ENCODE measurements around the gene PPP5C. TPM values are rescaled to one million over a fixed set of nuclear protein-coding genes. Genes with fewer than 3 reads are reported as not detected.

The PPP5C gene
- polyA plus RNA-seq, 1 donor from 2014 or later = 99.3 TPM

DNA sequence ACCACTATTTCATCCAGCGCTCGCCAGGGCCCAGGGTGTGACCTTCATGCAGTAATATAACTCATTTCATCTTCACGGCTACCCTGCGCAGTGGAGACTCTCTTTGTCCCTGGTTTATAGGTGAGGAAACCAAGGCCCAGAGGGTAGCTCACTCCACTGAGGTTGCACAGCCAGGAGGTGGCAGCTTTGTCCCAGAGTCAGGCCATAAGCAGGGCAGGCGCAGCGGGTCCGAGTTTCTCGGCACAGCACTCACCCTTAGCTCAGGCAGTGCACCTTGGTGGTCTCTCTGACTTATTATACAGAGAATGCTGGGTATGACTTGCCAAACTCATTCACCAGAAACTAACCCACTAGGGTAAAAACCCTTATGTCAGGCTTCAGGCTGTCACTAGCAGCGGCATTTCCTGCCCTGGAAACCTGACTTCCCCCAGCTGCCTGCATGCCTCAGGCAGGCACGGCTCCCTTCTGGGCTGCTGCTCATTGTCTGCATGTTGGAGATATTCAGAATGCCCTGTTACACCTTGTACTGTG, 24.5 kb downstream of the PPP5C start:
- Histone ChIP-seq H3F3A (ENCODE audit: insufficient read depth, low read length, poor library complexity, severe bottlenecking) (no peaks in the 10 kb centered on the region), H3K27ac (ENCODE audit: low read length) (no peak overlapping the region), H3K9me3 (ENCODE audit: low read length) (no peaks in the 10 kb centered on the region), H3K9ac (ENCODE audit: low read length) (no peak overlapping the region), H3K9me2 (ENCODE audit: insufficient read depth, low read length) (no peaks in the 10 kb centered on the region), H4K20me1 (ENCODE audit: insufficient read depth) (no peaks in the 10 kb centered on the region), H3K4me2 (ENCODE audit: low read length) (no peak overlapping the region), H3K79me2 (replicated peaks; ENCODE audit: insufficient read depth, low read length) (no peaks in the 10 kb centered on the region), H3K27me3 (ENCODE audit: insufficient read depth, low read depth, low read length) (no peaks in the 10 kb centered on the region), H2AFZ (ENCODE audit: low read depth, low read length) (no peak overlapping the region), H3K36me3 (ENCODE audit: insufficient read depth, low read length) (peaks cover 4% of the 10 kb centered on the region), H3K4me3 (ENCODE audit: low read length) (no peak overlapping the region)
- no peak for TF ChIP-seq TAF1 (IDR thresholded peaks at IDR 0.05; ENCODE audit: low read depth)
- TF ChIP-seq RAD21 (conservative IDR thresholded peaks at IDR 0.05) = no peak
- no peak for TF ChIP-seq POLR2AphosphoS5 (IDR thresholded peaks at IDR 0.05)
- TF ChIP-seq, protein P1, sequence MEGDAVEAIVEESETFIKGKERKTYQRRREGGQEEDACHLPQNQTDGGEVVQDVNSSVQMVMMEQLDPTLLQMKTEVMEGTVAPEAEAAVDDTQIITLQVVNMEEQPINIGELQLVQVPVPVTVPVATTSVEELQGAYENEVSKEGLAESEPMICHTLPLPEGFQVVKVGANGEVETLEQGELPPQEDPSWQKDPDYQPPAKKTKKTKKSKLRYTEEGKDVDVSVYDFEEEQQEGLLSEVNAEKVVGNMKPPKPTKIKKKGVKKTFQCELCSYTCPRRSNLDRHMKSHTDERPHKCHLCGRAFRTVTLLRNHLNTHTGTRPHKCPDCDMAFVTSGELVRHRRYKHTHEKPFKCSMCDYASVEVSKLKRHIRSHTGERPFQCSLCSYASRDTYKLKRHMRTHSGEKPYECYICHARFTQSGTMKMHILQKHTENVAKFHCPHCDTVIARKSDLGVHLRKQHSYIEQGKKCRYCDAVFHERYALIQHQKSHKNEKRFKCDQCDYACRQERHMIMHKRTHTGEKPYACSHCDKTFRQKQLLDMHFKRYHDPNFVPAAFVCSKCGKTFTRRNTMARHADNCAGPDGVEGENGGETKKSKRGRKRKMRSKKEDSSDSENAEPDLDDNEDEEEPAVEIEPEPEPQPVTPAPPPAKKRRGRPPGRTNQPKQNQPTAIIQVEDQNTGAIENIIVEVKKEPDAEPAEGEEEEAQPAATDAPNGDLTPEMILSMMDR (IDR thresholded peaks at IDR 0.05; ENCODE audit: poor library complexity, severe bottlenecking) = no peak
- no peak for TF ChIP-seq MXI1 (conservative IDR thresholded peaks at IDR 0.05; ENCODE audit: poor library complexity, severe bottlenecking)
- no peak for TF ChIP-seq SMC3 (conservative IDR thresholded peaks at IDR 0.05; ENCODE audit: poor library complexity)
- TF ChIP-seq EZH2 (IDR thresholded peaks at IDR 0.05; ENCODE audit: borderline replicate concordance, insufficient read depth, low read length, poor library complexity, severe bottlenecking) = no peak
- TF ChIP-seq, protein P2, sequence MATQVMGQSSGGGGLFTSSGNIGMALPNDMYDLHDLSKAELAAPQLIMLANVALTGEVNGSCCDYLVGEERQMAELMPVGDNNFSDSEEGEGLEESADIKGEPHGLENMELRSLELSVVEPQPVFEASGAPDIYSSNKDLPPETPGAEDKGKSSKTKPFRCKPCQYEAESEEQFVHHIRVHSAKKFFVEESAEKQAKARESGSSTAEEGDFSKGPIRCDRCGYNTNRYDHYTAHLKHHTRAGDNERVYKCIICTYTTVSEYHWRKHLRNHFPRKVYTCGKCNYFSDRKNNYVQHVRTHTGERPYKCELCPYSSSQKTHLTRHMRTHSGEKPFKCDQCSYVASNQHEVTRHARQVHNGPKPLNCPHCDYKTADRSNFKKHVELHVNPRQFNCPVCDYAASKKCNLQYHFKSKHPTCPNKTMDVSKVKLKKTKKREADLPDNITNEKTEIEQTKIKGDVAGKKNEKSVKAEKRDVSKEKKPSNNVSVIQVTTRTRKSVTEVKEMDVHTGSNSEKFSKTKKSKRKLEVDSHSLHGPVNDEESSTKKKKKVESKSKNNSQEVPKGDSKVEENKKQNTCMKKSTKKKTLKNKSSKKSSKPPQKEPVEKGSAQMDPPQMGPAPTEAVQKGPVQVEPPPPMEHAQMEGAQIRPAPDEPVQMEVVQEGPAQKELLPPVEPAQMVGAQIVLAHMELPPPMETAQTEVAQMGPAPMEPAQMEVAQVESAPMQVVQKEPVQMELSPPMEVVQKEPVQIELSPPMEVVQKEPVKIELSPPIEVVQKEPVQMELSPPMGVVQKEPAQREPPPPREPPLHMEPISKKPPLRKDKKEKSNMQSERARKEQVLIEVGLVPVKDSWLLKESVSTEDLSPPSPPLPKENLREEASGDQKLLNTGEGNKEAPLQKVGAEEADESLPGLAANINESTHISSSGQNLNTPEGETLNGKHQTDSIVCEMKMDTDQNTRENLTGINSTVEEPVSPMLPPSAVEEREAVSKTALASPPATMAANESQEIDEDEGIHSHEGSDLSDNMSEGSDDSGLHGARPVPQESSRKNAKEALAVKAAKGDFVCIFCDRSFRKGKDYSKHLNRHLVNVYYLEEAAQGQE (IDR thresholded peaks at IDR 0.05; ENCODE audit: borderline replicate concordance) = no peak

DNA sequence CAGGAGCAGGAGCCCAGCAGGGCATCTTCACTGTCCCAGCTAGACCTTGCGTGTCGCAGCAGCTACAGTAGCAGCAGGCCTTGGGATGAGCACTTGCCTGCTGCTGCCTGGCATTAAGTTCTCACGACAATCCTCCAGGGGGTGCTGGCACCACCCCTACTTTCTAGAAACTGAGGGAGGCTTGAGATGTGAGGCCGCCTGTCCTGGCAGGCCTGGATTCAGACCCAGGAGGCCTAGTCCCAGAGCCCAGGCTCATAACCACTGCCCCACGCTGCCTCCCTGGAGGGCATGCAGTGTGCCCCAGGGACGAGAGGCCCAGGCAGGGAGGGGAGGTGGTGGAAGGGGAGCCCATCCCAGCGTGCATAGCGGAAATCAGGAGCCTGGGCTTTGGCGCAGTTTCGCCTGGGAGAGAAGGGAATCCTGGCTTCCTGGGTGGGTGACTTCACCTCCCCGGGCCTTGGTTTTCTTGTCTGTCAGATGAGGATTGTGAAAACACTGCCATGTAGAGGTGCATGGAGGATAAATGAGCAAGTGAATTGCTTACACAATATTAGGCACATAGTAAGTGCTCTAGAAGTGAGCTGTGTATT, 26.1 kb downstream of the PPP5C start:
- Histone ChIP-seq H3K27ac (ENCODE audit: low read length) (no peak overlapping the region), H3K9me3 (ENCODE audit: low read length) (no peaks in the 10 kb centered on the region), H4K20me1 (ENCODE audit: insufficient read depth) (no peaks in the 10 kb centered on the region), H3K27me3 (ENCODE audit: insufficient read depth, low read depth, low read length) (no peaks in the 10 kb centered on the region), H3K9me2 (ENCODE audit: insufficient read depth, low read length) (no peaks in the 10 kb centered on the region), H3K79me2 (replicated peaks; ENCODE audit: insufficient read depth, low read length) (no peaks in the 10 kb centered on the region), H3K9ac (ENCODE audit: low read length) (no peak overlapping the region), H3K36me3 (ENCODE audit: insufficient read depth, low read length) (no peaks in the 10 kb centered on the region), H3F3A (ENCODE audit: insufficient read depth, low read length, poor library complexity, severe bottlenecking) (no peaks in the 10 kb centered on the region), H2AFZ (ENCODE audit: low read depth, low read length) (no peak overlapping the region), H3K4me2 (ENCODE audit: low read length) (no peak overlapping the region), H3K4me3 (ENCODE audit: low read length) (no peak overlapping the region)
- TF ChIP-seq POLR2AphosphoS5 (IDR thresholded peaks at IDR 0.05) (no peak), SMC3 (conservative IDR thresholded peaks at IDR 0.05; ENCODE audit: poor library complexity) (no peak)
- TF ChIP-seq, protein P1 (IDR thresholded peaks at IDR 0.05; ENCODE audit: poor library complexity, severe bottlenecking) = no peak
